ENCODE results near the gene DNAJC7.

DNA sequence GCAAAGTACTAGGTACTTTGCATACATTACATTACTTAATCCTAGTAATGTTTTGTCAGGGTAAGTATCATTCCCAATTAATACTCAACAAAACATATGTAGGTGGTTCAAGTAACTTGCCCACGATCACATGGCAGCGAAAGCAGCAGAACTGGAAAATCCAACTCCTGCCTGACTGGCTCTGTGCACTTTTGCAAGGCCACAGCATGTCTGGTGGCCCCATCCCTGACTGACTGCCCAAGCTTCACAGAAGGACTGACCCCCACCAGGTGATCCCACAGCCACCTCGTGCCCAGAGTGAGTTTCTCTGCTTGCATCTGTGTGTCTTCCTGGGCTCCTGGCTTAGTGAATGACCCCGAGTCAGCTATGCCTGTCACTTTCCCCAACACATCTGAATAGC is 39.2 kb downstream of the DNAJC7 start:
- no peak for TF ChIP-seq YY1 (IDR thresholded peaks at IDR 0.05; ENCODE audit: insufficient read depth, insufficient read length)
- TF ChIP-seq ZNF274 (IDR thresholded peaks at IDR 0.05; ENCODE audit: low read depth, low read length), result no peak
- no peak for TF ChIP-seq SUZ12 (IDR thresholded peaks at IDR 0.05; ENCODE audit: extremely low read depth, insufficient read depth, insufficient read length)

Measured in NT2/D1 (cell line).